PC-9 (cell line): ENCODE measurements around the gene PCDHA11. TPM values are rescaled to one million over a fixed set of nuclear protein-coding genes. Genes with fewer than 3 reads are reported as not detected.

Source experiments
- BruUV-seq: library from RNA; stranded (reverse); fragments of 400-500 nt; replicated peaks from 2 replicates; lab custom pipeline; 2021; lab: Mats Ljungman, UMichigan
- CTCF ChIA-PET: fragments of 300-600 bp; sonication (Branson Sonifier 250); formaldehyde crosslinking; loops from one replicate; lab custom pipeline; 2022; ENCODE audit warnings: antibody characterized with exemption; lab: Charles Lee
- POLR2A ChIA-PET: fragments of 300-600 bp; sonication (Branson Sonifier 250); formaldehyde crosslinking; loops from one replicate; lab custom pipeline; 2022; ENCODE audit warnings: antibody characterized with exemption; ENCODE audit not compliant: unreplicated experiment; lab: Charles Lee
- DNase-seq, 2 experiments: peaks; one replicate each; pipeline versions ENCODE4 v3.0.0 to v3.0.0-alpha.2; 2015 to 2022; ENCODE audit warnings: mixed read lengths in 1 of 2
- H2AFZ ChIP-seq: fragments of 200-600 bp; sonication (generic); 2 replicates; pipeline ENCODE4 v1.8.1; 2017; ENCODE audit warnings: antibody characterized with exemption
- H3F3A ChIP-seq: fragments of 200-600 bp; sonication (generic); 2 replicates; pipeline ENCODE4 v1.8.1; 2017; ENCODE audit warnings: antibody characterized with exemption, mild to moderate bottlenecking, low read depth; ENCODE audit not compliant: insufficient read depth
- H3K27ac ChIP-seq: fragments of 200-600 bp; sonication (generic); 2 replicates; pipeline ENCODE4 v1.6.1; 2016; ENCODE audit warnings: mixed run types
- H3K27me3 ChIP-seq: fragments of 200-600 bp; sonication (generic); 2 replicates; pipeline ENCODE4 v1.6.1; 2016; ENCODE audit warnings: low read depth, mixed run types; ENCODE audit not compliant: insufficient read depth
- H3K36me3 ChIP-seq: fragments of 200-600 bp; sonication (generic); 2 replicates; pipeline ENCODE4 v1.6.1; 2016; ENCODE audit warnings: low read depth, mixed run types
- H3K4me1 ChIP-seq: fragments of 200-600 bp; sonication (generic); replicated peaks from 2 replicates; pipeline ENCODE4 v1.6.1; 2016; ENCODE audit warnings: mixed run types; ENCODE audit not compliant: insufficient read depth
- H3K4me2 ChIP-seq: fragments of 200-600 bp; sonication (generic); 2 replicates; pipeline ENCODE4 v1.6.1; 2017; ENCODE audit warnings: mixed run types
- H3K4me3 ChIP-seq: fragments of 200-600 bp; sonication (generic); 2 replicates; pipeline ENCODE4 v1.6.1; 2016; ENCODE audit warnings: mixed run types
- H3K79me2 ChIP-seq: fragments of 200-600 bp; sonication (generic); 2 replicates; pipeline ENCODE4 v1.6.1; 2017; ENCODE audit warnings: low read depth, mixed run types
- H3K9me2 ChIP-seq: fragments of 200-600 bp; sonication (generic); 2 replicates; pipeline ENCODE4 v1.8.1; 2017; ENCODE audit warnings: mild to moderate bottlenecking; ENCODE audit not compliant: insufficient read depth
- H3K9me3 ChIP-seq: fragments of 200-600 bp; sonication (generic); 2 replicates; pipeline ENCODE4 v1.8.1; 2016; ENCODE audit warnings: low read depth; ENCODE audit not compliant: insufficient read depth
- H4K20me1 ChIP-seq: fragments of 200-600 bp; sonication (generic); 2 replicates; pipeline ENCODE4 v1.8.1; 2017; ENCODE audit not compliant: insufficient read depth
- CTCF ChIP-seq: fragments of 200-600 bp; sonication (generic); conservative IDR thresholded peaks from 2 replicates; pipeline ENCODE4 v1.6.1; 2017; ENCODE audit warnings: mixed run types, antibody characterized with exemption, mild to moderate bottlenecking, moderate library complexity
- EZH2 ChIP-seq: fragments of 200-600 bp; sonication (generic); IDR thresholded peaks from 2 replicates; pipeline ENCODE4 v1.8.0; 2017; ENCODE audit warnings: antibody characterized with exemption, low read depth
- intact Hi-C: fragments of 100-400 bp; cut with micrococcal nuclease; formaldehyde crosslinking; loops from one replicate; pipeline ENCODE4 v1.10.0; 2022; ENCODE audit not compliant: unreplicated experiment
- total RNA-seq: library from RNA; stranded (reverse); gene quantifications from 2 replicates; pipeline ENCODE4 v1.2.3, GENCODE V29; 2021

Gene PCDHA11
- total RNA-seq, 1 experiment from 2014 or later, result not detected

- no TSS peak for BruUV-seq
- Histone ChIP-seq H3K4me2 (no peak within 1 kb of the TSS), H3K9me3 (peaks cover 6% of the 10 kb centered on the region), H3F3A (no peaks in the 10 kb centered on the region), H3K4me3 (no peak within 1 kb of the TSS), H3K4me1 (no peaks in the 10 kb centered on the region), H4K20me1 (no peaks in the 10 kb centered on the region), H2AFZ (no peak within 1 kb of the TSS), H3K9me2 (no peaks in the 10 kb centered on the region; the same call in 1 of the 2 replicates), H3K27me3 (no peaks in the 10 kb centered on the region), H3K27ac (no peak within 1 kb of the TSS), H3K36me3 (no peaks in the 10 kb centered on the region), H3K79me2 (no peaks in the 10 kb centered on the region)
- POLR2A ChIA-PET, result no interaction called here
- CTCF ChIA-PET, result interaction anchor here (0.9 kb wide), 1 partner anchor 158 kb away, joined by 5 read pairs; no protein-coding TSS in a partner anchor
- no peak for TF ChIP-seq EZH2
- no peak for TF ChIP-seq CTCF
- DNase-seq, result no peak
- intact Hi-C loops, result loop anchor here (1.0 to 5.0 kb wide), 2 partner anchors 40 to 158 kb away; no protein-coding TSS in a partner anchor
Measured at GRCh38 chr5:140881889-140882590, 13.3 kb downstream of the PCDHA11 start, which contains the start of gene PCDHA13. Gene PCDHA13, plus strand, starts transcription at chr5:140882124. Its CDS starts 145 bp downstream, at chr5:140882269.

GRCh38 chr5:140882591-140882899, 13.8 kb downstream of the PCDHA11 start:
- H3K27ac ChIP-seq, result no peak overlapping the region
- no peak overlapping the region for H3K4me3 ChIP-seq
- intact Hi-C loops, result loop anchor here (1.0 to 5.0 kb wide), 2 partner anchors 40 to 158 kb away; no protein-coding TSS in a partner anchor
- DNase-seq, result no peak
- H3K9me2 ChIP-seq, result no peaks in the 10 kb centered on the region; the same call in 1 of the 2 replicates
- H4K20me1 ChIP-seq, result no peaks in the 10 kb centered on the region
- ChIA-PET CTCF (interaction anchor here (0.9 kb wide), 1 partner anchor 157 kb away, joined by 5 read pairs; no protein-coding TSS in a partner anchor), POLR2A (no interaction called here)
- H3K36me3 ChIP-seq, result no peaks in the 10 kb centered on the region
- H3K9me3 ChIP-seq, result peaks cover 6% of the 10 kb centered on the region
- no peaks in the 10 kb centered on the region for H3F3A ChIP-seq
- no peaks in the 10 kb centered on the region for H3K79me2 ChIP-seq
- BruUV-seq, result no TSS peak
- no peak overlapping the region for H2AFZ ChIP-seq
- 0 out of 2 replicates have a peak, but pooled peaks cover under 1% of the 10 kb centered on the region for H3K27me3 ChIP-seq
- H3K4me1 ChIP-seq, result no peaks in the 10 kb centered on the region
- TF ChIP-seq EZH2, result no peak
- 0 out of 2 replicates have a peak, but pooled peaks have one; percentile 26 for TF ChIP-seq CTCF
- no peak overlapping the region for H3K4me2 ChIP-seq

- Histone ChIP-seq H3K9me3 (peaks cover 6% of the 10 kb centered on the region), H3K9me2 (no peaks in the 10 kb centered on the region; the same call in 1 of the 2 replicates), H3K79me2 (no peaks in the 10 kb centered on the region), H3K36me3 (no peaks in the 10 kb centered on the region), H3F3A (no peaks in the 10 kb centered on the region), H3K4me3 (no peak overlapping the region), H3K4me2 (no peak overlapping the region), H3K27ac (no peak overlapping the region), H3K4me1 (no peaks in the 10 kb centered on the region), H4K20me1 (no peaks in the 10 kb centered on the region), H2AFZ (no peak overlapping the region), H3K27me3 (0 out of 2 replicates have a peak, but pooled peaks cover 8% of the 10 kb centered on the region)
- TF ChIP-seq CTCF, result no peak
- no peak for TF ChIP-seq EZH2
- intact Hi-C loops, result loop anchor here (5.0 kb wide), 1 partner anchor 39 kb away; no protein-coding TSS in a partner anchor
- no peak for DNase-seq
- ChIA-PET CTCF (no interaction called here), POLR2A (no interaction called here)
- BruUV-seq, result no TSS peak
Measured at GRCh38 chr5:140883373-140883772, 14.6 kb downstream of the PCDHA11 start.
